HT-29 (cell line): ENCODE measurements around the gene HBG2. TPM values are rescaled to one million over a fixed set of nuclear protein-coding genes. Genes with fewer than 3 reads are reported as not detected.

Source experiments
- DNase-seq: peaks from one replicate; pipeline ENCODE4 v3.0.0-alpha.2; 2015; ENCODE audit warnings: low spot score
- total RNA-seq: library from RNA; depleted of rRNA; stranded (reverse); fragments of >200 nt; shearing (Covaris generic); gene quantifications from 2 replicates; pipeline ENCODE4 v1.2.3, GENCODE V29; 2014; rRNA removed

HBG2 gene
- total RNA-seq, 1 experiment from 2014 or later, result not detected

GRCh38 chr11:5230266-5230665 lies 24.3 kb downstream of the HBG2 start:
- DNase-seq, result no peak

- DNase-seq, result no peak
These were observed 24.8 kb downstream of the HBG2 start for GRCh38 chr11:5229796-5230195.

GRCh38 chr11:5229356-5229755 lies 25.2 kb downstream of the HBG2 start:
- no peak for DNase-seq

- DNase-seq, result no peak
These were observed 26.5 kb downstream of the HBG2 start for GRCh38 chr11:5228124-5228523.

- no peak for DNase-seq
These were observed 26.9 kb downstream of the HBG2 start for GRCh38 chr11:5227681-5228080.

- DNase-seq, result no peak
These were observed 27.8 kb downstream of the HBG2 start, which contains the start of gene HBB for GRCh38 chr11:5226732-5227310. HBB (minus strand) TSS chr11:5227071; CDS start chr11:5227021, 50 bp downstream.

GRCh38 chr11:5225480-5225871 lies 29.1 kb downstream of the HBG2 start:
- DNase-seq, result no peak

- no peak for DNase-seq
These were observed 29.8 kb downstream of the HBG2 start for GRCh38 chr11:5224538-5225479.

- no peak for DNase-seq
These were observed 30.9 kb downstream of the HBG2 start for GRCh38 chr11:5223686-5224085.

GRCh38 chr11:5223146-5223545 lies 31.4 kb downstream of the HBG2 start:
- no peak for DNase-seq

GRCh38 chr11:5210376-5210885 lies 44.1 kb downstream of the HBG2 start:
- DNase-seq, result no peak

GRCh38 chr11:5204787-5205186 lies 49.8 kb downstream of the HBG2 start:
- DNase-seq, result peak; percentile 71

GRCh38 chr11:5203366-5203765 lies 51.2 kb downstream of the HBG2 start:
- no peak for DNase-seq

Other genes starting within 250 kb of the HBG2 start
- not detected in 2 replicates for gene OR52J3, start 208.3 kb downstream of the HBG2 start, total RNA-seq
- not detected in 2 replicates for gene OR52E2, start 195.2 kb downstream of the HBG2 start, total RNA-seq
- not detected in 2 replicates for gene OR52E1, start 185.2 kb downstream of the HBG2 start, total RNA-seq
- not detected in 2 replicates for gene OR52A5, start 116.4 kb downstream of the HBG2 start, total RNA-seq
- not detected in 2 replicates for gene OR52A1, start 100.0 kb downstream of the HBG2 start, total RNA-seq
- gene OR51V1, start 54.1 kb downstream of the HBG2 start, total RNA-seq, result not detected in 2 replicates
- gene HBB, start 27.7 kb downstream of the HBG2 start, total RNA-seq, result not detected in 2 replicates
- gene HBD, start 20.3 kb downstream of the HBG2 start, total RNA-seq, result not detected in 2 replicates
- not detected in 2 replicates for gene HBG1, start 4.9 kb downstream of the HBG2 start, total RNA-seq
- gene HBE1, start 15.2 kb upstream of the HBG2 start, total RNA-seq, result not detected in 2 replicates
- not detected in 2 replicates for gene OR51B4, start 47.2 kb upstream of the HBG2 start, total RNA-seq
- gene OR51B2, start 69.5 kb upstream of the HBG2 start, total RNA-seq, result not detected in 2 replicates
- gene OR51B5, start 88.7 kb upstream of the HBG2 start, total RNA-seq, result not detected in 2 replicates
- not detected in 2 replicates for gene OR51B6, start 96.7 kb upstream of the HBG2 start, total RNA-seq
- gene OR51M1, start 129.0 kb upstream of the HBG2 start, total RNA-seq, result not detected in 2 replicates
- not detected in 2 replicates for gene OR51Q1, start 167.3 kb upstream of the HBG2 start, total RNA-seq
- gene OR51I1, start 186.7 kb upstream of the HBG2 start, total RNA-seq, result not detected in 2 replicates
- gene OR51I2, start 194.5 kb upstream of the HBG2 start, total RNA-seq, result not detected in 2 replicates
- not detected in 2 replicates for gene OR52D1, start 233.9 kb upstream of the HBG2 start, total RNA-seq